ENCODE results near the gene PRND.
"Not testable (repeated sequence)": the region's sequence is repeated elsewhere in the genome, so short reads cannot be mapped to it uniquely, and the experiment has no call there.

The PRND gene

DNA sequence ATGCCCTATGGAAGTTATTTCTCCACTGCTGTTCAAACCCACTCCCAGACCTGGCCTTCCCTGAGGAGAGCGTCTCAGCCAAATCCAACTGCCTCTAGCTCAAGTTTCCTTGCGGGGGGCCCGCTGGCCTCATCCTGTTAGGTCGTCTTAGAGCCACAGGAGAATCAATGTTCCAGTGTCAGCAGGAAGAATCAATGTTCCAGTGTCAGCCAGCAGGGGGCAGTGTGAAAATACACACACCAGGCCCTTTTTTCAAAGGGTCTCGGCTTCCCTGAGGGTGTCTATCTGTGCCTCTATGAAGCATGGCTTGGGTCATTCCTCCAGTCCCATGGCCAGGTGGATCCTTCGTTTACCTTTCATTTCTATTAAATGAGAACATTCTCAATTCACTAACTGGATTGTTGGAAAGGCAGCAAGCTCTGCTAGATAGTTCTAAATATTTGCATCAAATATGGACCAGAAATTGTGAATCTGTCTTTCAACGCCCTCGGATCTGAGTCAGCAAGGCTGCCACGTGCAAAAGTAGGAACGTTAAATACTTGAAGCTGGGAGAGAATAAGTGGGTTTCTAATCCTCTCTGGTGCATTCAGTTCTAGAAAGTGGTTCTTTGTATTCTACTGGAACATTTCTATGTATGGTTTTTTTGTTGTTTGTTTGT lies 19.2 kb downstream of the PRND start:
- DNase-seq = peak; percentile 87

DNA sequence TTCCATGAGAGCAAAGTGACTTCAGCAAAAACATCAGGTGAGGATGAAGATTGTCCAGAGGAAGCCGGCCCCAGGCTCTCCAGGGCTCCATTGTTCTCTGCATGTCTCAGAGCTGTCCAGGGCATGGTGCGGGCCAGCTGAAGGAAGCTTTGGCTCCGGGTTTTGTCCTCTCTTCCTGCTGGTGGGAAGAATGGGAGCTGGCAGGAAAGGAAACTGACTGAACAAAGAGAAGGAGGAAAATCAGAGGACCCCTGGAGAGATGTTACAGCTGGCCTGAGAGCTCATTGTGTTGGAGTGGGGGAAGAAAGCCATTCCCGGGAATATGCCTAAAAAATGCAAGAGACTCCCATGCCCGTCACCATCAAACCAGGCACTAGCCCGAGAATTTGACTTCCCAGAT lies 27.1 kb downstream of the PRND start:
- no peak for DNase-seq

DNA sequence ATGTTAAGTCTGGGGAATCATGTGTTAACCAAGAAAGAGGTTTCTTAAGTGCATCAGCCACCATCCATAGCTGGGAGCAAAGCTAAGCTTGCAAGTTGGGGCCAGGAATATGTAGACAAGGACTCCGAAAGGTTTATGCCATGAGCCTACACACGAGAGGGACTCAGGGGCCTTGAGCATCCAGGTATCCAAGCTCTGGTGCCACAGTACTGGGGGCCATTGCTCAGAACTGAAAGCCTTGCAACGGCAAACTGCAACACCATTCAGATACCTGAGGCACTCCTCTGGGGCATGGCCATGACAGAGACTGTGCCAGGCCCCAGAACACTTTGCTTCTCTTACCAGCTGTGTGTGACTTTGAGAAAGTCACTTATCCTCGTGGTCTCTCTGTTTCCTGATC lies 27.6 kb downstream of the PRND start:
- DNase-seq = no peak

DNA sequence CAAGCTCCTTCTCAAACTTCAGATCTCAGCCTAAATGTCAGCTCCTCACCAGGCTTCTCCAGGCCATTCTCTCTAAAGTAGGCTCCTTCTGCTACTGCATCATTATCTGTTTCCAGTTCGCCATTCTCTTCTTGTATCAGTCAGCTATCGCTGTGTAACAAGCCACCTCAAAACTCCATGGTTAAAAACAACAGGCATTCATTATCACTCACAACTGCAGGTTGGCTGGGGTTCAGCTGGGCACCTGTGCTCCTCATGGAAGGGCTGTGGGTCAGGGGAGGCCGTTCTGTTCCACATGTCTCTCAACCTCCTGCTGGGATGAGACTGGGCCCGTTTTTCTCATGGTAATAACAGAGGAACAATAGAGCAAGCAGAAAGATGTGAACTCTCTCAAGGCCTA lies 28.7 kb downstream of the PRND start:
- DNase-seq = no peak

DNA sequence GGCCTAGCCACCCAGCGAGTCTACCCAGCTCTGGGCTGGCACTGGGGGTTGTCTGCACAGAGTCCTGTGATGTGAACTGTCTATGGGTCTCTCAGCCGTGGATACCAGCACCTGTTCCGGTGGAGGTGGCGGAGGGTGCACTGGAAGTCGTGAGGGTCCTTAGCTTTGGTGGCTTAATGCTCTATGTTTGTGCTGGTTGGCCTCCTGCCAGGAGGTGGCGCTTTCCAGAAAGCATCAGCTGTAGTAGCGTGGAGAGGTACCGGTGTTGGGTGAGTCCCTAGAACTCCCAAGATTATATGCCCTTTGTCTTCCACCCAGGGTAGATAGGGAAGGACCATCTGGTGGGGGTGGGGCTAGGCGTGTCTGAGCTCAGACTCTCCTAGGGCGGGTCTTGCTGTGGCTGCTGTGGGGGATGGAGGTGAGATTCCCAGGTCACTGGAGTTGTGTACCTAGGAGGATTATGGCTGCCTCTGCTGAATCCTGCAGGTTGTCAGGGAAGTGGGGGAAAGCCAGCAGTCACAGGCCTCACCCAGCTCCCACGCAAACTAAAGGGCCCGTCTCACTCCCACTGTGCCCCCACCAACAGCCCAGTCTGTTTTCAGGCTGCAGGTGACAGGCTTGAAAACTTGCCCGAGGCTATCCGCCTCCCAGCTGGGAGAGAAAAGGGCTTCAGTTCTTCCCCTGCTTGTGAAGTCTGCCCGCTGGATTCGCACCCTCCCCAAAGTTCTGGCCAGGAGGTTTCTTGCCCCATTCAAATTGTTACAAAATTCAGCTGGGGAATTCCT lies 37.6 kb downstream of the PRND start:
- DNase-seq = peak; percentile 72

DNA sequence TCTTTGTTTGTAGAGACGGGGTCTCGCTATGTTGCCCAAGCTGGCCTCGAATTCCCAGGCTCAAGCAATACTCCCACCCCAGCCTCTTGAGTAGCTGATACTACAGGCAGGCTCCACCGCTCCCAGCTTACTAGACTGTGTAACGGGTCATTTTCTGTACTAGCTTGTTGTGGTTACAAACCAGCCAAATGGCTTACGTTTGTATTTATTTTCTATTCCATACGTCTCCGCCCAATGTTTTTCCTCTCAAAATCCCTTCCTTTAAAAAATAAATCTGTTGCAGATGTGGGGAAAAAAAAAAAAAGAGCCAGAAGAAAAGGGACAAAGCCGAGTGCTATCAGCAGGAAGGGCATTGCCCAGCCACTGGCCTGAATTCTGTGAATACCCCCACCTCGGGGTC lies 41.6 kb downstream of the PRND start:
- DNase-seq = no peak

DNA sequence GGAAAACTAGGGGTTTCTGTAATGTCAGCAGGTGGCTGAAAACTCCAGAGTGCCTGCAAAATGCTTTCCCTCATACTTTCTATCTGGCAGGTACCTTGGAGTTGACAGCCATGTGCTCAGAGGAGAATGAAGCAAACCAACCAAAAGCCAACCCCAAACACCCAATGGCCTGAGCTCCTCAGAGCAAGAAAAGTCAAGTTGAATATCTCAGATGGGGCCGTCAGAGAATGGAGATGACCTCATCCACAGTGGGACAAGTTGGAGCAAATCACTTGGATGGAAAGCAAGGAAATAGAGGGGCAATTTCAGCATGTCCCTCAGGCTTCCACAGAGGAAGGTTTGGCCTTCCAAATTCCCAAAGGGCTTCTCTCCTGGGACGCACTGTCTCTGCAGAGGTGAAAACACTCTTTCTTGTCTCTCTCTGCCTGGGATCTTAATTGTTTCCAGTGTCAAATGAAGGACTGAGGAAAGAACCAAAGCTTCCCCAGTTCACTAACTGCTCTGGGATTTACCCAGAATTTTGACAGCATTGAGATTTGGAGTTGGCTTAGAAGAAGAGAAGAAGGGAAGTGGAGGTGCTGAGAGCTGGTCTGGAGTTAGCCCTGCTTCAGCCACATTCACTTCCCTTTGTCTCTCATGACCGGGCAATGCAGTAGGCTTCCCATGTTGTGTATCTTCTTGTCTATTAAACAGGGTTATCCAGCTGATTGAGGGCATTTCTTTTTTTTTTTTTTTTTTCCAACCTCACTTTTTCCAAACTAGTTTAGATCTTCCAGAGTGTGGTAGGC lies 42.2 kb downstream of the PRND start:
- DNase-seq = no peak

DNA sequence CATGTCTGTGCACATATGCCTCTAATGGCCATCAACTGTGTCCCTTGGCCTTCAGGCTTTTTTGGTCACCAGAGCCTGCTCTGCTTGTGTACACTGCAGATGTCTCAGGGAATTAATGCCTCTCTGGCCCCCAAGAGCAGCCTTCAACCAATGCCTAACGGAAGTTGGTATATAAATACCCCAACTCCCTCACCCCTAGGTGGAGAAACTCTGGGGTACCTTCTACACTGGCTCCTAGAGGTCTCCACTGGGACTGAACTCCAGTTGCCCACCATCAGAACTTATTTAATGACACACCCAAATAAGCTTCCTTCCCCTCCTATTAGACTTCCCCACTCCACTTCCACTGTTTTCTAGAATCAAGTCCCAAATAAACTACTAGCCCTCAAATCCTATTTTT lies 43.1 kb downstream of the PRND start:
- DNase-seq = no peak

DNA sequence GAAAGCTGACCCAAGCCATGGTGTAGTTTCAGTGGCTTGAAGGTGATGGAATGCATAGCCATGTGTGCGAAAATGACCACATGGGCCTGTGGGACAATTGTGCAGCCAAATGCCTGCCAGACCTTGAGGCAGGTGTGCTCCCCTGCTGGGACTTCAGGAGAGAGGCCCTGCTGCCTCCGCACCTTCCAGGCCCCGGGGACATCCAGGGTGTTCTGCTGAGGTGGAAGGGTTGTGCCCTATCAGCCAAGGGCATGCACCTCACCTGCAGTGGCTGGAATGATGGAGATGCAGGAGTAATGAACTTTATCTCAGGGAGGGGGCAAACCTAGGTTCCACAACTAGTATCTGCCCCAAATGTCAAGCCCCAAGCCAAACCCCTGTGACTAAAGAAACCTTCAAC lies 44.0 kb downstream of the PRND start:
- DNase-seq = no peak

DNA sequence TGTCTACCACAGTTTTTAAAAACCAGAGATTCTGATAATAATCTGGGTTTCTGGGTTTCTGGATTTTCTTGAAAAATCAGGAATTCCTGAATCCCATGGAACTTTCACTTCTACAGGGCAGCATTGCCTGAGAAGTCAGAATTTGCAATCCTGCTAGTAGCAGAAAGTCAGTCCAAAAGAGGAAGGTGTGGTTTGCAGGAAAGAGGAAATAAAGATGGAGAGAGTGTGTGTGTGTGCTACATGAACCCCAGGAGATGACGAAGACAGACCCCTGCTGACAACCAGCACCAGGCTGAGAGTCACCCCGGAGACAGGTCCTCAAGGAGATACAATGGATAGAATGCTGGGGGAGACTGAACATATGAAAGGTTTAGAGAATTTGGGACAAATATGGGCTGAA lies 44.9 kb downstream of the PRND start:
- no peak for DNase-seq

DNA sequence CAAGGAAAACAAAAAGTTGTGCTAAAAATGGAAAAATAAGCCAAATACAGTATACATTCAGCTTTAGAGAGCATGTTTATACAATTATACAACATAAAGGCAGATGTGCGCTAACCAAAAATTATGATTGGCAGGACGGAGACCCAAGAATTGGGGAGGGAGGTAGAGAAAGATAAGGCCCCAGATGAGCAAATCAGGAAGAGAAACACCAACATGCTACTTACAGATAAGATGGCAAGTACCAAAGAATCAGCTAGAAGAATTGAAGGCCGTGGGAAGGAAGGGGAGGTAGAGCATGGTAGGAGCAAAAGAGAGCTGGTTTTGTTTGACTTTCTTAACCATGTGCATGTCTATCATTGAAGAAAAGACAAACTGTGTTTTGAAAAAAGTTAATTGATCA lies 45.4 kb downstream of the PRND start:
- DNase-seq = no peak

DNA sequence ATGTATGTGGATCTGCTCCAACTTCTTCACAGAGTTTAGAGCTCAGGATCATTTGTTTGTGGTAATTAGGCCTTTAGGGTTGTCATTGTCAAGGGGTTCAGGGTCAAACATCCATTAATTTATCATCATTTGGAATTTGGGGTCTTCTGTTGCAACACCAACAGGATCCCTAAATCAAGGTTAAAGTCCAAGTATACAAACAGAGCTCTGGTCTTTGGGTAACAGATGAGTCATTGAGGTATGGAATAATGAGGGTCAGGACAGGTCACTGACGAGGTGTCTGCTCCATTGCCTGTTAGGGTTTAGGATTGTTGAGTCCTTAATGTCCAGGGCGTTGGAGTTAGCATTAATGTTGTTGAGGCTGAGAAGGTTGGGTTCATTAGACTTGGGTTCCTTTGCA lies 47.6 kb downstream of the PRND start:
- DNase-seq = no peak

DNA sequence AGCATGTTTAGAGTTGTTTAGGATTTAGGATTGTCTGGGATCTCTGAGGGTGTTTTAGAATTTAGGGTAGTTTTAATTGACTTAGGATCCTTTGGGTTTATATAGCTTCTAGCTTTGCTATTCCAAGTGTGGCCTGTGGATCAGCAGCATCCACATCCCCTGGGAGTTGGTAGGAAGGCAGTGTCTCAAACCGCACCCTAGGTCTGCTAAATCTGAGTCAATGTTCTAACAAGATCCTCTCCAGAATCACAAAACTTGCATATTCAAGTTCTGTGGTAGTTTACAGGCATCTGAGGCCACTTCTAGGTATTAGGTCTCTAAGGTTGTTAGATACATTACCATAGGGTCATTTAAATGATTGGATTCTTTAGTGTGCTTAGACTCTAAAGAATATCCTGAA lies 48.3 kb downstream of the PRND start:
- no peak for DNase-seq

DNA sequence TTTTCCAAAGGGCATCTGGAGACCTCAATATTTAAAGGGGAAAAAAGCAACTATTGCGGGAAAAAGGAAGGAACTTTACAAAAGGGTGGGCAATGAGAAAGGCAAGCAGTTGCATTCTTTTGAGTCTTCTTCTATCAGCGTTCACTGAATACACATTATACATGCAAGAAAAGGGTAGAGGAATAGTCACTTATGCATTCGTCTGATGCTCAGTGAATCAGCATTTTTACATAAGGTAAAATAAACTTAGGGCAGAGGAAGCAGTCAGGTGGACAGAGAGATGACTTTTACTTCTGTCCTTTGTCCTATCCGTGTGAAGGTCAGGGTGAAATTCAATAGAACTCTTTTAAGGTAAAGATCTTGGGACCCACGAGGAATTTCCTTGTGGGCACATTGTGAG lies 49.3 kb downstream of the PRND start:
- no peak for DNase-seq

DNA sequence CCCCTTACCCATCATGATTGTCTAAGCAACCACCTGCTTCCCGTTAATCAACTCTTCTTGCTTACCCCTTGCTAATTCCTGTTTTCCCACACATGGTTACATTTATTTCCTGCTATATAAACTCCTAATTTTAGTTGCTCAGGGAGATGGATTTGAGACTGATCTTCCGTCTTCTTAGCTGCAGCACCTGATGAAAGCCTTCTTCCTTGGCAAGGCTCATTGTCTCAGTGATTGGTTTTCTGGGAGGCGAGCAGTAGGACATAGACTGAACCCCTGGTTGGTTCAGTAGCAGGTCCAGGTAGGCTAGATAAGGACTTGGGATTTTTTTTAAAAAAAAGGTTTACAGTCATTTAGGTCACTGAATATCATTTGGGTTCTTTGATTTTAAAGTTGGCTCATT lies 50.4 kb downstream of the PRND start:
- no peak for DNase-seq

DNA sequence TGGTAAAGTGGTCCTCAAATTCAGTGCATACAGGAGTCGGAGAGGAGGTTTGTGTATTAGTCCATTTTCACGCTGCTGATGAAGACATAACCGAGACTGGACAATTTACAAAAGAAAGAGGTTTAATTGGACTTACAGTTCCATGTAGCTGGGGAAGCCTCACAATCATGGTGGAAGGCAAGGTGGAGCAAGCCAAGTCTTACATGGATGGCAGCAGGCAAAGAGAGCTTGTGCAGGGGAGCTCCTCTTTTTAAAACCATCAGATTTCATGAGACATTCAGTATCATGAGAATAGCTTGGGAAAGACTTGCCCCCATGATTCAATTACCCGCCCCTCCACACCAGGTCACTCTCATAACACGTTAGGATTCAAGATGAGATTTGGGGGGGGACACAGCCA lies 51.3 kb downstream of the PRND start:
- not testable (repeated sequence) for DNase-seq

DNA sequence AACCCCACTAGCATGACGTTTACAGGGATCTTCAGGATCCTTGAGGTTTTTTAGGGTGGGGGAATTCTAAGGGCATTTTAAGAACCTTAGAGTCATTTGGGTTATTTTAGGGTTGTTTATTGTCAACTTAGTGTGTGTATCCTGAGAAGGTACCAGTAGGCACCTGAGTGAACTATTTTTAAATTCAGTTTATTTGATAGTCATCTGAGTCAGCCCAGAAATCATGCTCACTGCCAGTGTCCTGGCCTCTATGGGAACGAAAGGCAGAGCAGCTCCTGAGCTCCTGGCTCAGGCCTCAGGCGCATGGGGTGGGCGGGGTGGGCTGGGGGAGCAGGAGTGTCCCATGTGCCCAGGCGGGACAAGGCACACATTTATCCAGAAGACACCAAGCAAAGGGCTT lies 52.0 kb downstream of the PRND start:
- no peak for DNase-seq

DNA sequence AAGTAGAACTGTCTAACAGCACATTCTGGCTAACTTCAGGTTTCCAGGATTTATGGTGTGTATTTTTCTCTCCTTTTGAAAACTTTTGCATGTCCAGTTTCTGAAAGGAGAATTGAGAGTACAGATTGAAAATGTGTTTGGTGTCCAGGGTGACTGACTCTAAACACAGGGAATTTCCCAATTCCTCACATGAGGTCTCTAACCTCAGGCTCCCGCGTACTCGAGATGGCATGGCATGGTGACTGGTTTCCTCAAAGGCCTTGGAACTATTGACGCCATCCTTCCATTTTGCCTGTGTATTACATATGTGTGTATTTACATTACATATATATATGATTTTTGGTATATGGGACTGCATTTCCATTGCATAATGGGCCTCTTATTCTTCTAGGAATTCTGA lies 52.5 kb downstream of the PRND start:
- no peak for DNase-seq

DNA sequence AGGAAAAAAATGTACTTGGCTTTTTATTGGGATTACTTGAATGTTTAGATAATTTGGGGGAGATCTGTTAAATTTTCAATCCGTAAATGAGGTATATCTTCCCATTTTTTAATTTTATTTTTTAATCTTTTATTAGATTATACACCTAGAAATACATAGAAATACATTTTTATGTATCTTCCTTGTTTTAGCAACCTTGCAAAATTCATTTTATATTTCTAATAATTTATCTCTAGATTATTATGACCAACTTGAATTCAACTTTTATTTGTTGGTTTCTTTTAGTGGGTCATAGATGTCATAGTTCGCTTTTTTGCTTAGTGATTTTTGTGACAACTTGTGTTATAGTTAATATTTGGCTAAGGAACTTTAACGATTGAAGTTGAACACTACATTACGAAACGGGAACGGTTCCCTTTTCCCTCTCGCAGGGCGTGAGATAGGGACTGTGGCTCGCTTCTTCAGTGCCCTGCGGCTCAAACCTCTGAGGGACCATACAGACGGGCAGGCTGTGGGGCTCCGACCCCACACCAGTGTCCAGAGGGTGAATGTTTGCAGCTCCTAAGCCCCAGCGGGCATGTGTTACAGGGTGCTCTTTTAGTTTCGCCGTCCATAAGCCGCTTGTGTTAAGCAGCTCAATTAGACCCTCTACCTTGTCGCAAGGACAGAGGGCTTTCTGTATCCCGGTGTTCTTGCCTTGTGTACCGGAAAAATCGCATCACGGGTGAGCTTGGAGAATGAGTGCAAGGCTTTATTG lies 53.8 kb downstream of the PRND start:
- DNase-seq = no peak

DNA sequence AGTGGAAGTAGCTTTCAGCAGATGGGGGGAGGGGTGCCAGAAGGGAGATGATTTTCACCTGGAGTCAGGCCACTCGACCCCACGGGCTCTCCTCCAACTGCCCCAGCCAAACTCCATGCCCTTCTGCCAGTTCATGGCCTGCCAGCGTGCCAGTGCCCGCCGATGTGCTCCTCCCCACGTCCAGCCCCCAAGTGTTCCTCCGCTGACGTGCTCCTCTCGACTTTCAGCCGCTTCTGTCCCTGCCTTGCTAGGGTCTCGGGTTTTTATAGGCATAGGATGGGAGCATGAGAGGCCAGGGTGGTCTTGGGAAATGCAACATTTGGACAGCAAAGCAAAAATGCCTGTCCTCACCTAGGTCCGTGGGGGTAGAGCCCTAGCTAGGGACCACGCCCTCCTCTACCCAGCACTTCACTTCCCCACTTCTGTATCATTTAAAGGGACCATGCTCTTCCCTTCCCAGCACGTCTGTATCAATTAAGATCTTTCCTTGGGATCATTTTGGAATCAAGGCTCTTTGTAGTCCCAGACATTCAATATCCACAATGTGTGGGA lies 54.4 kb downstream of the PRND start:
- DNase-seq = no peak

Measured in stimulated activated CD8-positive, alpha-beta memory T cell treated with anti-CD3 and anti-CD28 coated beads, Interleukin-4, amount 100 ng/mL, for 48 hours (primary cell).